Effector CD4-positive, alpha-beta T cell (primary cell): ENCODE data around the gene SCLY.

ENCODE experiments used
- DNase-seq: peaks from one replicate; pipeline ENCODE4 v3.0.0-alpha.2; 2020

SCLY gene

DNA sequence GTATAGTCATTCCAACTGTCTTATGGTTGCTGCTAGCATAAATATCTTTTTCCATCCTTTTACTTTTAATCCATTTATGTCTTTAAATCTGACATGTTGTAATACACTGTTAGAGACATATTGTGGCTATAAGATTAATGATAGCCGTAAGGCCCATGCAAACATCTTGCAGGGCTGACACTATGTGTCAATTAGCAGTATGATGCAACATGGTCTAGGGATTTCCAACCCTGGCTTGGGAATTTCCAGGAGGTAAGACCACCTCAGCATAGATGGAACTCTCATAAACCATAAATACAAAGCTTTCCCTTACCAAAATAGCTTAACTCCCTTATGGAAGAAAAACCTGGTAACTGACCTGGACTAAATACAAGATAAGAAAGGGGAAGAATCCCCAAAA is 16.5 kb downstream of the SCLY start:
- no peak for DNase-seq

DNA sequence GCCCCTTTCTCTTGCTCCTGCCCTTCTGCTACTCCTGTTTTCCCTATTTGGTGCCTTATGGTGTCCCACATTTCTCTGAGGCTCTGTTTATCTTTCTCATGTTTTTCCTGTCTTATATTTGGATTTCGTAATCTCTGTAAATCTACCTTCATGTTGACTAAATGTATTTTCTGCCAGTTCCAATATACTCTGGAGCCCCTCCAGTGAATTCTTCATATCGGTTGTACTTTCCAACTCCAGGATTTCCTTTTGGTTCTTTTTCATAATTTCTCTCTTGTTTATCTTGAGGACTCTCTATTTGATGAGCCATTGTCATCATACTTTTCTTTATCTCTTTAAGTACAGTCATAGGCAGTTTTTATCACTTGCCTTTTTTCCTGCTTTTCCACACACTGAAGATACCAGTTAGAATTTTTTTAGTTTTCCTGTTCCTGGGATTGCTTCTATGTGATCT is 19.1 kb downstream of the SCLY start:
- no peak for DNase-seq

DNA sequence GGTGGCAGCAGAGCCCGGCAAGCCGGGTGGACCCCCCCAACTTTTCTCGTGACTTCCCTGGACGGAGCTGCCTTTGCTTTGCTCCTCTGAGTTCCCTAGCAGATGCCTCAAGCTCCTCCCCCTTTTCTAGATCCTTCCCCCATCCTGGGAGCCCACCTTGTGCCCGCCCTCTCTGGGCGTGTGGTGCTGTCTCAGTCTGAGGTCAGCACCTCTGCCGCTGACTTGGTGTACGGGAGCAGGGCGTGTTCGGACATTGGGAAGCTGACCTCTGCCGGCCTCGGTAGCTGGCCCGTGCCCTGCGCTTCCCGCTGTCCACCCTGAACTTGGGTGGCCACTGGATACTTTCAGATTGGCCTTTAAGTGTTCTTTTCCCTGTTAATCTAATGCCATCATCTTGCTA is 19.7 kb downstream of the SCLY start:
- DNase-seq: no peak

DNA sequence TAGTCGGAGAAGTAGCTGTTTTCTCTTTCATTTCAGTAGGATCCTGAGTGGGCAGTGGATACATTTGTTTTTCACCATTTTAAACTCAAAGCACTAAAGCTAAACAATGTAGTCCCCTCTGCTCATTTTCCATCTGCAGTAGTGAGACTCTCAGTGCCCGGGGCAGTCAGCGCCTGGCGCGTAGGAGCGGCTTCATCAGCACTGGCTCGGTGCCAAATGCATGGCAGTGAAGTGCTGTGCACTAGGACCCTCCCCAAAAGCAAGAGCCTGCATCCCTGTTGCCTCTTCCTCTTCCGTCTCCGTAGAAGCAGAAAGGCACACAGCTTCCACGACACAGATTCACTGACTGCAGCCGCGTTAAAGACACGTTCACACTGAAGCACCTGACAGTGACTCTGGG is 20.3 kb downstream of the SCLY start:
- DNase-seq: no peak

DNA sequence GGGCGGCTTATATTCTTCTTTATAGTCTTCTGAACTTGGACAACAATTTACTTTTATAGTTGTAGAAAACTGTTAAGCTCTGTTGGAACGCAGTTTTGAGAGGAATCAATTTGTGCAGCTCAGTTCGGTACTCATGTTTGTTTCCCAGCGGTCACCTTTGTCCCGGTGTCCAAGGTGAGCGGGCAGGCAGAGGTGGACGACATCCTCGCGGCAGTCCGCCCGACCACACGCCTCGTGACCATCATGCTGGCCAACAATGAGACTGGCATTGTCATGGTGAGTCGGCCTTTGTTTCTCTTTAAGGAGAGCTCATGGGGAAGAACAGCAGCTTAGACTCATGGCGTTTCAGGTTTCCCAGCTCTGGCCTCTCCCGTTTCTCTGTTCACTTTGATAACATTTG is 20.8 kb downstream of the SCLY start:
- no peak for DNase-seq

DNA sequence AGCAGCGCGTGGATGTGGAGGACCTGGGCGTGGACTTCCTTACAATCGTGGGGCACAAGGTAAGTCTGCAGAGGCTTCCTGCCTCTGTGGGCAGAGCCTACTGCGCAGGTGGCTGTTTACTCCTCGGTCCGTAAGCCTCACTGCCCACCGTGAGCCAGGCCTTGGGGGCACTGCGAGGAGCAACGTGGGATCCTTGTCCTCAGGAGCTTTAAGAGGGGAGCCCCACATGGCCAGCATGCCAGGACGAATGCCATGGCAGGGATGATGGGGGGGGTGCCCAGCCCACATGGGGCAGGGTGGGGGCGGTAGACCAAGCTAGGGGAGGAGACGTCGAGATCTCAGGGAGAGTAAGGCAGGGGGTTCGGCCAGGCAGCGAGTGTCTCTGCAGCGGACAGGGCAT is 21.4 kb downstream of the SCLY start:
- no peak for DNase-seq

DNA sequence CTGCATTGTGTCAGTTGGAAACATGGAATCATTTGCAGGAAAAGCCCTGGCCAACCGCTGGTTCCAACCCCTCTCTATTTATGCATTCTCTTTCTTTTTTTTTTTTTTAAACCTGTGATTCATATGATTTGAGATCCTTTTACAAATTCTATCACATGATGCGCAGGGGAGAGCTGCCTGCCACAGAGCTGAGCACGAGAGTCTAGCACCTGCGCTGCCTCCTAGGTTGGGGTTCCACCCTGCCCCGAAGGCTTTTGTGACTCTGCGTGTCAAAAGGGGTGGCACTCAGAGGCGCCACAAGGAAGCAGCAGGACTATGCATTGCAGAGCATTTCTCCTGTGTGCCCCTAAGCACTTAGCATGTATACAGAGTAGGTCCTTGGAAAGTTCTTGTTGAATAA is 22.0 kb downstream of the SCLY start:
- no peak for DNase-seq

DNA sequence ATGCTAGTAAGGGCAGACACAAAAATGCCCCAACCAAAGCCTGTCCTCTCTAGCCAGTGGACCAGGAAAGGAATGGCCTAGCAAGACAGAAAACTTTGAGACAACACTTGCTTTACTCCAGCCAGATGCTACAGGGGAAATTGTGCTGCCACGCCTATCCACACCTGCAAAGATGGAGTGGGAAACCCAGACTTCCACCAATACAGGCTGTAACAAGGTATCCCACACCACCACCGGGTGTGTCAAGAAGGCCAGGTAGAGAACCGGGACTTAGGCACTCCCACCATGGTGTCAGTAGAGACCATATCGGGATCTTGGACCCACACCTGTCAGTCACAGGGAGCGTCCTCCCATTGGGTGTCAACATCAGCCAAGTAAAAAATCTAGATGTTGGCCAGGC is 23.1 kb downstream of the SCLY start:
- DNase-seq: no peak

DNA sequence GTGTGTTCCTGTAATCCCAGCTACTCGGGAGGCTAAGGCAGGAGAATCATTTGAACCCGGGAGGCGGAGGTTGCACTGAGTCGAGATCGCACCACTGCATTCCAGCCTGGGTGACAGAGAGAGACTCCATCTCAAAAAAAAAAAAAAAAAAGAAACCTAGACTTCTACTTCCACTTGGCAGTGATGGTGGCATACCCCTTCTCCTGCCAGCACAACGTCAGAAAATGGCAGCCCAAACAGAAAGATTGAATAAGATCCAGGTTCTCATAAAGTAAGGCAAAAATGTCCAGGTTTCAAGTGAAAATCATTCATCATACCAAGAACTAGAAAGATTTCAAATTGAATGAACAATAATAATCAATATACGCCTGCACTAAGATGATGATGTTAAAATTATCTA is 24.0 kb downstream of the SCLY start:
- DNase-seq: no peak

DNA sequence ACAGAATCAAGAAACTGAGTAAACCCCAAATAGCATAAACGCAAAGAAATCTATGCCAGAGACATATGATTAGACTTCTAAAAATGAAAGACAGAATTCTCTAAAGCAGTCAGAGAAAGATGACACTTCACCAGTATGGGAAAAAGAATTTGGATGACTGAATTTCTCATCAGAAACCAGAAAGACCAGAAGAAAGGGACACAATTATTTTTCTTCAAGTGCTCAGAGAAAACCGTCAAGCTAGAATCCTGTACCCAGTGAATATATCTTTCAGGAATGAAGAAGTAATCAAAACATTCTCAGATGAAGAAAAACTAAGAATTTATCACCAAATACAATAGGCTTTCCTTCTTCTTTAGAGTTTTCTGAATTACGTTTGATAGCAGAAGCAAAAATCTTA is 25.1 kb downstream of the SCLY start:
- DNase-seq: no peak

DNA sequence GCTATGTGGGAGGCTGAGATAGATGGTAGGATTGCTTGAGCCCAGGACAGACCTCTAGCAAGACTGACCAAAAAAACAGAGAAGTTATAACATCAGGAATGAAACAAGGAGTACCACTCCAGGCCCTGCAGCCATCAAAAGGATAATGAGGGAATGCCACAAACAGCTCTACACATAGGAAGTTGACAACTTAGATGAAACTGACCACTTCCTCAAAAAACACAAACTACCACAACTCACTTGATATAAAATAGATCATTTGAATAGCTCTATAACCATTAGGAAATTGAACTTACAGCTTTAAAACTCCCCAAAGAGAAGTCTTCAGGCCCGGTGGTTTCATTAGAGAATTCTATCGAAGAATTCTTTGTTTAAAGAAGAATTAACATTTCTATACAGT is 26.4 kb downstream of the SCLY start:
- DNase-seq: no peak

DNA sequence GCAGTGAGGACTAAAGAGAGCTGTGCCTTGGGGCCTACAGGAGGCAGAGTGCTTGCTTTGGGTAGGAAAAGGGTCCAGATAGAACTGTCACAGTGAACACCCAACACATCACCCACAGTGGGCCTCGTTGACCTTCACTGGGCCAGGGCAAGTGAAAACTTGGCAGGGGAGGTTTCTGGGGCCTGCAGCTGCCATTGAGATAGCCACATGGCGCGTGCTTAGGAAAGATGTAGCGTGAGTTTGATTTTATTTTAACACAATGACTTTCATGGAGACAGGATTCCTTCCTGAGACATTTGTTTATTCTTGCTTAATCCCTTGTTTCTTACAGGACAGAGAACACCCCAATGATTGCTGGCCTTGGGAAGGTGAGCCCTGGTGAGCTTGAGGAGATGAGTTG is 30.1 kb downstream of the SCLY start:
- DNase-seq: no peak

DNA sequence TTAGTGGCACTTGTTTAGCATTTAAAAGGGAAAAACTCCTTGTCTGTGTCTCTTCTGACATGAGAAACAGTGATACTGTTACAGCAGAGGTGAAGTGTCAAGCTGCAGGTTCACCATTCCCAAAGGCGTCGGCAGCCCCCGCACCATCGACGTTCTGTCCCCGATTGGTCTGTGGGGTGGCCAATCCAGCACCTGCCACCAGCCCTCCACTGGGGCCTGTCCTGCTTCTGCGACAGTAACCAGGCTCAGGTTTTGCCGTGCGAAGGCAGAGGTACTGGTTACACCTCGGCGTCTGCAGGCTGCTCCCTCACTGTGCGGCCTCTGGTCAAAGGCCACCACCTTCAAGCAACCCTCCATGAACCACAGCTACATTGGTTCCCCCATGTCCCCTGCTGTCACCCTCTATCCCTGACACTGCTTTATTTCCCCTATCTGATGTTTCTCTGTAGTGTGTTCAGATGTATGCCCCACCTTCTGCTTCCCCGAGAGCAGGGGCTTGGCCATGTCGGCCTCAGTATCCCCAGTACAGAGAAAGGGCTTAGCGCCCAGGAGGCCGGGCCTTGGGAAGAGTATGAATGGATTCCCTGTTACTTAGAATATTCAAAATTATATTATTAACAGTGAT is 30.7 kb downstream of the SCLY start:
- no peak for DNase-seq

DNA sequence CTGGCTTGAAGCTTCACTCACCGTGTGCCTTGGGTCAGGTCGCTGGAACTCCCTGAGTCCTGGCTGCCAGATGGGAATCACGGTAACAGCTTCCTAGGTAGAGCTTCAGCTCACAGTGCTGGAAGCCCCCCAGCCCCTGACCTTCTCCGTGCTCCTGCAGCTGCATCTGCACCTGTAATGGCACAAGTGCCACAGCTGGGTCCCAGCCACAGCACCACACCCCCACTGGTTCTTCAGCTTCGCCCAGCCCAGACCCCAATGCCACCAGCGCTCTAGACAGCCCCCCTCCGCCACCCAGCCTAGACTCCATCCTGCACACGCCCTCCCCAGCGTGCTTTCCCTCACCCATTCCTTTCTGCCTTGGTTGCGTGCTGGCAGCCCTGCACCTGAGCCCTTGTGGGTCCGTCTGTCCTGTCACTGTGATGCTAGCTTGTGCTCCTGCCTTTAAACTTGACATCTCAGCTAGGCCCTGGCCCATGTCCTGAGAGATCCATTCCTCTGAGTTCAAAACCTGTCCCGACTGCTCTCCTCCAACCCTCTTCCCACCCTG is 31.8 kb downstream of the SCLY start:
- DNase-seq: no peak

DNA sequence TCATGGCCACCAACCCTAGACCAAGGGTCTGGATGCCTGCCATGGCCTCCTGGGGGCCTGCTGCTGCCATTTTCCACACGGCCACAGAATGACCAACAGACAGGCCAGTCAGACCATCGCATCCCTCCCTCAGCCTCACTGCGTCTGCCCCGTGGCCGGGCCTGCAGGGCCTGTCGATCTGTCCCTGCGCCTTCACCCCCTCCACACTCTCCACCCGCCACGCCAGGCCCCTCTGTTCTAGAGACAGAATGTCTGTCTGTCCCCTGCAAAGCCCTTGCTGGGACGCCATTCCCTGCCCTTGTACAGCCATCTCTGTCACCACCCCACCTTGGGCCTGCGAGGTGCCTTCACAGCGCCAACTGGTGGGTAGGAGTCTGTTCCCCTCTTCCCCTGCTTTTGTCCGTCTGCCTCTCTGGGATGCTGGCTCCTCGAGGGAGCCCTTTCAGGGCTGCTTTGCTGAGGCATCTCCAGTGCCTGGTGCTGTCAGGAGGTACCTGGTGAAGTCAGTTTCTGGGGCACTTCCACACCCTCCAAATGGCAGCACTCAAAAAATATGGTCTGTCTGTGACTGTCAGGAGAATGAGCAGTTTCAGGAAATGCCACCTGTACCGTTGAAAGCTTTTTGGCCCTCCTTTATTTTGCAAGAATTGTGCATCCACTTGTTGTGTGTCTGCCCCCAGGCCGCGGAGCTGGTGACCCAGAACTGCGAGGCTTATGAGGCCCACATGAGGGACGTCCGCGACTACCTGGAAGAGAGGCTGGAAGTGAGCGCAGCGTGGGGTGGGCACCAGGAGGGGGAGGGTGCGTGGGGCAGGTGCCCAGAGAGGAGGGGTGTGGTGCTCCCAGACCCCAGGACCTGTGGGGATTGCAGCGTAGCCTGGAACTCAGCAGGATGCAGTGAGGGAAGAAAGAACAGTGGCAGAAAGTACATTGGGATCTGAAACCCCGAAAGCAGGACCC is 32.7 kb downstream of the SCLY start:
- DNase-seq: no peak

DNA sequence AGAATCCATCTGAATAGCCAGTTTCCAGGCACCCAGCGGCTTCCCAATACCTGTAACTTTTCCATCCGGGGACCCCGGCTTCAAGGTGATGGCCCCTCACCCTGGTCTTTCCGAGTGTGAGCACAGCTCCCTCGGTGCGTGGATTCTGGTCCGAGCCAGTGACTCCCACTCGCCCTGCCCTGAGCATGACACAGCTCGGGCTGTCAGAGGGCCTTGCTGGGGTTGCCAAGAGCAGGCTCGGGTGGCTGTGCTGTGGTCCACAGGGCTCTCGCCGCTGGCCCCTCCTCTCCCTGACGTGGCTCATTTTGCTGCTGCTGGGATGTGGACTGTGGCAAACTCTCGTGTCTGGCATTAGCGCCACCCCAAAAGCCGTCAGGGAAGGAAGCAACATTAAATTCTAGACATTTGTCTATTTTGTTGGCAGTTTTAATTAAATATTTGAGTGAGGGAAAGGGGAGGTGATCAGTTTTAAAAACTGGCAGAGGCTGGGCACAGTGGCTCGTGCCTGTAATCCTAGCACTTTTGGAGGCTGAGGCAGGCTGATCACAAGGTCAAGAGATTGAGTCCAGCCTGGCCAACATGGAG is 33.7 kb downstream of the SCLY start:
- no peak for DNase-seq

DNA sequence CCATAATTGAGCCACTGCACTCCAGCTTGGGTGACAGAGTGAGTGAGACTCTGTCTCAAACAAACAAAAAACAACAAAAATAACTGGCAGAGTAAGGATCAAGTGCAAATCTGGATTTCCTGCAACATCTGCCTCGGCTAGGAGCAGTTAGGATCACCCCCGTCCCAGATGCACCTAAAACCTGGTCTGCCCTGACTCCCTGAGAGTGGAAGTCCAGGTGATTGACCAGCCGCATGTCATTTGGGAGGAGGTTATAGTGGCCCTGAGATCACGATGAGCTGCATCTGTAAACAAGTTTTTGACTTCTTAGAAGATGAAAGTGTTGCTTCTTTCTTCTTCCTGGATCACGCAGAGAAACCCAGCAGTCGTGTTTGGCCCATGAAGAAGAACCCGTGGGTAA is 34.3 kb downstream of the SCLY start:
- DNase-seq: no peak

DNA sequence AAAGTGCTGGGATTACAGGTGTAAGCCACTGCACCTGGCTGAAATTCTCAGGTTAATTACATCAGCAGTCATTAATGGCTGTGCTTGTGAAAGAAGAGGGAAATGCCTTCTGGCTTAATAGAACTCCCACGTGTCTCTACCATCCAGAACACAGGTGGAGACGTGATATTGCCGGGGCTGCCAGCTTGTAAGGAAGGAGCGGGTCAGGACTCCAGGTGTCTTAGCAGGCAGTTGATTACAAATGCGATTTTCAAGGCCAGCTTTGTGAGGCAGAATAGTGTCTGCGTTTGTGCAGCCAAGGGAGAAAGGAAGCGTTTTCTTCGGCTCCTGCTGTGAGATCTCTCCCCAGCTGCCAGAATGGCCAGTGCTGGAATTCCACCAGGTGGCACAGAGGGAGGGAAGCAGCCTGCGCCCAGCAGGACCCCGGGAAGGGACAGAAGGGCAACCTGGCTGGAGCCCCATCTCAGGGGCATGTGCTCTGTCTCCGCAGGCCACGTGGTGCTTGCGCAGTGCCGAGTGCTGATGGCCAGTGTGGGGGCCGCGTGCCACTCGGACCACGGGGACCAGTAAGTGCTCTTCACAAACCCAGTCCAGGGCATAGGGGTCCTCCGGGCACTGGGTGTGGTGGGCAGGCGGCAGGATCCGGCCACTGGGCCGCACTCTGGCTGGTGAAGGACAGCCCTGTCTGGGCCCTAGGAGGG is 35.7 kb downstream of the SCLY start:
- no peak for DNase-seq

DNA sequence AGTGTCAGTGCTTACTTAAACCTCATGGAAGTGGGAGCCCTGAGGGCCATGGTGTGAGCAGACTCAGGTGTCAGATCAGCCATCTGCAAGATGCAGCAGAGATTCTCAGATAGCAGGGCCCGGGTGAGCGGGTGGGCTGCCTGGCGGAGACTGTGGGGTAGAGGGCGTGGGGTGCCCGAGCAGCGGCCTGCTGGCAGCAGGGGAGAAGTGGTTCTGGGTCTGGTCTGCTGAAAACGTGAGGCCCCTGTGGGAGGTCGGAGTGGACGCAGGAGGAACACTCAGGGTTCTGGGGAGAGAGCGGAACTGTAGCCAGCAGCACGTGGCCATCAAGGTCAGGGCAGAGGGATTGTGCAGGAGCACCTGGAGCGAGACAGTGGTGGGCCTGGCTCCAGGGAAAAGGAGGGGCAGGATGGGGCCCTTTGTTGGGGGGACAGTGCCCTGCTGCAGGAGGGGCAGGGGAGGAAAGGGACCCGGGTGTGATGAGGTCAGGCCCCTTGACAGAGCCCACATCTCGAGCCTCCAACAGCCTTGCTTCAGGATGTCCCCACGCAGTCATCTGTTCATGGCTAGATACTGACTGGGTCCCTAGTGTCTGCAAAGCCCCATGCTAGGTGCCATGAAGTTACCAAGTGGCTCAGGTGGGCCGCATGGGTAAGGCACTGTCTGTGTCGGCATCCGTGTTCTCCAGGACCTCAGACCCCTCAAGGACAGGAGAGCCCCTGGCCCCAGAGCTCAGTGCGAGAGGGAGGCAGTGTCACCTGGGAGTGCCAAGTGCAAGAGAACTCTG is 36.6 kb downstream of the SCLY start:
- no peak for DNase-seq

DNA sequence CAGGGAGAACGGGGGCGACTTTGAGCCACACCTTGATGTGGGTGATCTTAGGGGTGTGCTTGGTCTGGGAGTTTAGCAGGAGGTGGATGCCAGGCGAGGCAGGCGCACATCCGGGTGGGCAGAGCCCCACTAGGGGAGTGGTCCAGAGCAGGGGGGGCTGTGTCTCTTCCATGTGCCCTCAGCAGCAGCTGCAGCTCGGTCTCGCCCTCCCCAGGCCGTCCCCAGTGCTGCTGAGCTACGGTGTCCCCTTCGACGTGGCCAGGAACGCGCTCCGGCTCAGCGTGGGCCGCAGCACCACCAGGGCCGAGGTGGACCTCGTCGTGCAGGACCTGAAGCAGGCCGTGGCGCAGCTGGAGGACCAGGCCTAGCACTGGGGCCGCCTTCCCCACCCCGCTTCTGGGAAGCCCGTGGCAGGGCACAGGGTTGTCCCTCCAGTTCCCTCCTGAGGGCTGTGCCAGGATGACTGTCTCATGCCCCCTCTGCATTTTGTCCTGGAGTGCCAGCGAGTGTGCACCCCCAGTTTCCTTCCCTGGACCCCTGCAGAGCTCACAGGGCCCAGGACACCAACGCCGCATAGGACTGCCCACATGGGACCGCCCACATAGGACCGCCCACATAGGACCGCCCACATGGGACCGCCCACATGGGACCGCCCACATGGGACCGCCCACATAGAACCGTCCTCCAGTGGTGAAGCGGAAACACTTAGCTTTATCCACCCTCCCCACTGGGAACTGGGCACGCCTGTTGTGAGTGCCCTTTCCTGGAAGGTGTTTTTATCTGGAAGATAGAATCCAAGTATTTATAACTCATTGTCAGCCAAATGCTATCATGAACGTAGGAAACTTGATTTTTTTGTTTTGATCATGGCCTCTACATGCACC is 37.4 kb downstream of the SCLY start:
- DNase-seq: no peak
